ENCODE results near the gene GMEB2. TPM values are rescaled to one million over a fixed set of nuclear protein-coding genes. Genes with fewer than 3 reads are reported as not detected.
"Not testable (repeated sequence)": the region's sequence is repeated elsewhere in the genome, so short reads cannot be mapped to it uniquely, and the experiment has no call there.

Gene GMEB2
- total RNA-seq, 2 donors from 2014 or later = 11.5 to 12.3 TPM

DNA sequence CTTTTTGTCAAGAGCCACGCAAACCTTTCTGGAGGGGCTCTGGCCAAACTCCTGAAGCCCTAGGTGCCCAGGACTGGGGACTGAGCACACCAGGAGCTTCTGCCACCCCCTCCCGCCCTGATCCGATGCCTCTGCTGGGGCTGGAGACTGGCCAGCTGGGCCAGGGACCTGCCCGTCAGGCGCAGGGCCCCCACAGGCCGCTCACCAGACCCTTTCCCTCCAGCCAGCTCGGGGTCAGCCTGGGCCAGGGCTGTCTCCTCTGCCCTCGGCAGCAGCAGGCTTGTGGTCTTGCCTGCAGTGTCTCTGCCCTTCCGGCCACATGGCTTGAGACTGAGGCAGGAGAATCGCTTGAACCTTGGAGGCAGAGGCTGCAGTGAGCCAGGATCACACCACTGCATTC lies 45.8 kb upstream of the GMEB2 start:
- 90 to 95% methylated on average over 2 to 10 of the region's 10 CpGs for WGBS, 2 experiments (ENCODE audit: insufficient coverage in 1 of 2, insufficient read length in 1 of 2)
- Mint-ChIP-seq H3K36me3 (ENCODE audit: low read depth) (peaks cover 41% of the 10 kb centered on the region), H3K4me1 (no peaks in the 10 kb centered on the region), H3K9me3 (no peaks in the 10 kb centered on the region), H3K27ac (no peak overlapping the region), H3K27me3 (ENCODE audit: insufficient read depth) (no peaks in the 10 kb centered on the region), H3K4me3 (no peak overlapping the region)
- no peaks in the 10 kb centered on the region for H3K9me3 ChIP-seq (ENCODE audit: control insufficient read depth, low read length)
- H3K4me1 ChIP-seq (ENCODE audit: control insufficient read depth, insufficient read depth, low read length) = no peaks in the 10 kb centered on the region
- no peaks in the 10 kb centered on the region for H3K27me3 ChIP-seq (ENCODE audit: control insufficient read depth, insufficient read depth, low read length, poor library complexity, severe bottlenecking)
- TF ChIP-seq, protein P1, sequence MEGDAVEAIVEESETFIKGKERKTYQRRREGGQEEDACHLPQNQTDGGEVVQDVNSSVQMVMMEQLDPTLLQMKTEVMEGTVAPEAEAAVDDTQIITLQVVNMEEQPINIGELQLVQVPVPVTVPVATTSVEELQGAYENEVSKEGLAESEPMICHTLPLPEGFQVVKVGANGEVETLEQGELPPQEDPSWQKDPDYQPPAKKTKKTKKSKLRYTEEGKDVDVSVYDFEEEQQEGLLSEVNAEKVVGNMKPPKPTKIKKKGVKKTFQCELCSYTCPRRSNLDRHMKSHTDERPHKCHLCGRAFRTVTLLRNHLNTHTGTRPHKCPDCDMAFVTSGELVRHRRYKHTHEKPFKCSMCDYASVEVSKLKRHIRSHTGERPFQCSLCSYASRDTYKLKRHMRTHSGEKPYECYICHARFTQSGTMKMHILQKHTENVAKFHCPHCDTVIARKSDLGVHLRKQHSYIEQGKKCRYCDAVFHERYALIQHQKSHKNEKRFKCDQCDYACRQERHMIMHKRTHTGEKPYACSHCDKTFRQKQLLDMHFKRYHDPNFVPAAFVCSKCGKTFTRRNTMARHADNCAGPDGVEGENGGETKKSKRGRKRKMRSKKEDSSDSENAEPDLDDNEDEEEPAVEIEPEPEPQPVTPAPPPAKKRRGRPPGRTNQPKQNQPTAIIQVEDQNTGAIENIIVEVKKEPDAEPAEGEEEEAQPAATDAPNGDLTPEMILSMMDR (conservative IDR thresholded peaks at IDR 0.05) = no peak
- H3K36me3 ChIP-seq (ENCODE audit: control insufficient read depth, insufficient read depth, low read length) = peaks cover 10% of the 10 kb centered on the region
- no peak for DNase-seq
- H3K27ac ChIP-seq (ENCODE audit: low read depth, low read length) = no peak overlapping the region
- no peak overlapping the region for H3K4me3 ChIP-seq (ENCODE audit: low read length)
- H3K9ac ChIP-seq (ENCODE audit: extremely low read depth, low read length, poor library complexity, severe bottlenecking) = no peak overlapping the region

DNA sequence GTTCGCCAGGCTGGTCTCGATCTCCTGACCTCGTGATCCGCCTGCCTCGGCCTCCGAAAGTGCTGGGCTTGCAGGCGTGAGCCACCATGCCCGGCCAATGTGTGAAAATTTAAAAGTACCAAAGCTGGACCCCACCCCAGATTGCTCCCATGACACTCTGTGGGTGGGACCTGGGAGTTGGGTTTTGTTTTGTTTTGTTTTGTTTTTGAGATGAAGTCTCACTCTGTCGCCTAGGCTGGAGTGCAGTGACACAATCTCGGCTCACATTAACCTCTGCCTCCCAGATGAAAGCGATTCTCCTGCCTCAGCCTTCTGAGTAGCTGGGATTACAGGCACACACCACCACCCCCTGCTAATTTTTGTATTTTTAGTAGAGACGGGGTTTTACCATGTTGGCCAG lies 44.8 kb upstream of the GMEB2 start:
- not testable (repeated sequence) for H3K4me3 ChIP-seq (ENCODE audit: low read length); DNase-seq; H3K4me1 Mint-ChIP-seq; H3K27ac Mint-ChIP-seq; H3K27ac ChIP-seq (ENCODE audit: low read depth, low read length); H3K4me1 ChIP-seq (ENCODE audit: control insufficient read depth, insufficient read depth, low read length); H3K4me3 Mint-ChIP-seq; H3K9me3 Mint-ChIP-seq; H3K9me3 ChIP-seq (ENCODE audit: control insufficient read depth, low read length); H3K9ac ChIP-seq (ENCODE audit: extremely low read depth, low read length, poor library complexity, severe bottlenecking); H3K27me3 Mint-ChIP-seq (ENCODE audit: insufficient read depth); H3K27me3 ChIP-seq (ENCODE audit: control insufficient read depth, insufficient read depth, low read length, poor library complexity, severe bottlenecking)
- H3K36me3 ChIP-seq (ENCODE audit: control insufficient read depth, insufficient read depth, low read length) = peaks cover 17% of the 10 kb centered on the region
- 95% methylated on average over 4 to 11 of the region's 12 CpGs for WGBS, 2 experiments (ENCODE audit: insufficient coverage in 1 of 2, insufficient read length in 1 of 2)
- H3K36me3 Mint-ChIP-seq (ENCODE audit: low read depth) = peaks cover 41% of the 10 kb centered on the region

GRCh38 chr20:63668351-63668750 lies 41.5 kb upstream of the GMEB2 start:
- no peaks in the 10 kb centered on the region for H3K9me3 Mint-ChIP-seq
- no peak overlapping the region for H3K27ac Mint-ChIP-seq
- Histone ChIP-seq H3K27ac (ENCODE audit: low read depth, low read length) (no peak overlapping the region), H3K4me3 (ENCODE audit: low read length) (no peak overlapping the region), H3K36me3 (ENCODE audit: control insufficient read depth, insufficient read depth, low read length) (peaks cover 17% of the 10 kb centered on the region), H3K9me3 (ENCODE audit: control insufficient read depth, low read length) (no peaks in the 10 kb centered on the region), H3K9ac (ENCODE audit: extremely low read depth, low read length, poor library complexity, severe bottlenecking) (no peak overlapping the region), H3K27me3 (ENCODE audit: control insufficient read depth, insufficient read depth, low read length, poor library complexity, severe bottlenecking) (no peaks in the 10 kb centered on the region), H3K4me1 (ENCODE audit: control insufficient read depth, insufficient read depth, low read length) (no peaks in the 10 kb centered on the region)
- H3K27me3 Mint-ChIP-seq (ENCODE audit: insufficient read depth) = no peaks in the 10 kb centered on the region
- H3K4me3 Mint-ChIP-seq = no peak overlapping the region
- peaks cover 31% of the 10 kb centered on the region for H3K36me3 Mint-ChIP-seq (ENCODE audit: low read depth)
- H3K4me1 Mint-ChIP-seq = no peaks in the 10 kb centered on the region
- WGBS, 2 experiments (ENCODE audit: insufficient coverage in 1 of 2, insufficient read length in 1 of 2) = 94 to 97% methylated on average over 10 to 11 of the region's 11 CpGs
- TF ChIP-seq, protein P1 (conservative IDR thresholded peaks at IDR 0.05) = no peak
- no peak for DNase-seq

- Histone ChIP-seq H3K4me1 (ENCODE audit: control insufficient read depth, insufficient read depth, low read length) (no peaks in the 10 kb centered on the region), H3K36me3 (ENCODE audit: control insufficient read depth, insufficient read depth, low read length) (peaks cover 16% of the 10 kb centered on the region), H3K27me3 (ENCODE audit: control insufficient read depth, insufficient read depth, low read length, poor library complexity, severe bottlenecking) (no peaks in the 10 kb centered on the region), H3K4me3 (ENCODE audit: low read length) (no peak overlapping the region), H3K9ac (ENCODE audit: extremely low read depth, low read length, poor library complexity, severe bottlenecking) (no peak overlapping the region), H3K27ac (ENCODE audit: low read depth, low read length) (no peak overlapping the region), H3K9me3 (ENCODE audit: control insufficient read depth, low read length) (no peaks in the 10 kb centered on the region)
- peaks cover 31% of the 10 kb centered on the region for H3K36me3 Mint-ChIP-seq (ENCODE audit: low read depth)
- no peak for DNase-seq
- H3K27me3 Mint-ChIP-seq (ENCODE audit: insufficient read depth) = no peaks in the 10 kb centered on the region
- H3K4me3 Mint-ChIP-seq = no peak overlapping the region
- TF ChIP-seq, protein P1 (conservative IDR thresholded peaks at IDR 0.05) = no peak
- H3K9me3 Mint-ChIP-seq = no peaks in the 10 kb centered on the region
- H3K4me1 Mint-ChIP-seq = no peaks in the 10 kb centered on the region
- no peak overlapping the region for H3K27ac Mint-ChIP-seq
- 92 to 100% methylated on average over 3 to 16 of the region's 16 CpGs for WGBS, 2 experiments (ENCODE audit: insufficient coverage in 1 of 2, insufficient read length in 1 of 2)
Measured at GRCh38 chr20:63667858-63668257, 41.0 kb upstream of the GMEB2 start.
